Activated effector memory CD4-positive, alpha-beta T cell treated with Interleukin-2 at 50 U/mL for 16 hours (primary cell): ENCODE data around the gene PCNX3.
"Not testable (repeated sequence)": the region's sequence is repeated elsewhere in the genome, so short reads cannot be mapped to it uniquely, and the experiment has no call there.

Experiments
- DNase-seq: peaks from one replicate; pipeline ENCODE4 v3.0.0-alpha.2; 2020

The PCNX3 gene

GRCh38 chr11:65655570-65656332 lies 40.2 kb downstream of the PCNX3 start:
- no peak for DNase-seq

- DNase-seq = no peak
Observed at GRCh38 chr11:65657426-65657825, 41.9 kb downstream of the PCNX3 start.

GRCh38 chr11:65658174-65659021 lies 42.8 kb downstream of the PCNX3 start:
- no peak for DNase-seq

- DNase-seq = no peak
Observed at GRCh38 chr11:65660038-65660437, 44.5 kb downstream of the PCNX3 start.

- DNase-seq = not testable (repeated sequence)
Observed at GRCh38 chr11:65660908-65661307, 45.3 kb downstream of the PCNX3 start.

DNA sequence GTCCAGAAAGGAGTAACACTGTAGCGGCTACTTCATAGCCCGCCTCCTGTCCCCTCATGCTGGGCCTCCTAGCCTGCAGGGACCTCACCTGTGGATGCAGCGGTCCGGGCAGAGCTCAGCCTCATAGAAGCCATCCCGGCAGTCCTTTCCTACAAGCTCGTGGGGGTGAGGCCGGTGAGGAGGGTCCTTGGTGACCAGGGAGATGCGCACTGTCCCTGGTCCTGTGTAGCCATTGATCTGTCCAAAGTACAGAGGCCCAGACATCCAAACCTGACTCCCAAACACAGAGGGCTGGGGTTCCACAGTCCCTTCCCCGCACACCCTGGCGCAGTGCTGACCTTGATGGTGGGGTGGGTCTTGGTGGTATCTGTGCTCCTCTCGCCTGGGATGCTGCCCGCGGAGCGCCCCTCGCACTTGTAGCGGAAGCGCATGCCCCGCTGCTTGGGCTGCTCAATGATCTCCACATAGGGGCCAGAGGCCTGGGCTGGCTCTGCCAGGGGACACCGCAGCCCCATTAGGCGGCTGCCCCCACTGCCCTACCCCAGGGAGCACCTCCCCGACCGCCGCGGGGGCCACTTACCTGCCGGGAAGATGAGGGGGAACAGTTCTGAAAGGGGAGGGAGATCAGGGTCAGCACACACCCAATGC lies 46.1 kb downstream of the PCNX3 start:
- no peak for DNase-seq

DNA sequence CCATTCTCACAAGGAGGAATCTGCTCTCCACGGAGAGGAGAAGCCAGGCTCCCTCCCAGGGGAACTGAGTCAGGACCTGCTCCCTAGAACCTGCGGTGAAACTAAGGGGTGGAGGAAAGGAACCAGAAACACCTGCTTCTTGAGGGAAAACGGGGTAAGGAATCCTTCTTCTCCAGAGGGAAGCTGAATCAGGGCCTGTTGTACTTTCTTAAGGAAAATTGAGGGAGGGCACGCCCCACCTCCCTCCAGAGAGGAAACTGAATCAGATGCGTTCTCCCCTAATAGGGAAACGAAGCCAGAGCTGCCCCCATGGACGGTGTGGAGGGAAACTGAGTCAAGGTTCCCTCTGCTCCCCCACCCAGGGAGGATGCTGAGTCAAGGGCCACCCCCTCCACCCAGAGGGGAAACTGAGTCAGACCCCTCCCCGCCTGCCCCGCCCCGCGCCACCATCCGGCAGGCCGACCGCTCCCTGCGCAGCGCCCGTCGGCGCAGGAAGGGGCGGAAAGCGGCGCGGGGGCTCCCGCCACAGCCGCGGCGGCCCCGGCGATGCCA lies 46.7 kb downstream of the PCNX3 start:
- DNase-seq = no peak

GRCh38 chr11:65662799-65663638 lies 47.4 kb downstream of the PCNX3 start, which contains the start of gene RELA:
TSS of gene RELA (minus strand) at chr11:65662916. CDS start at chr11:65662832, 84 bp downstream.
- DNase-seq = peak; percentile 86

DNA sequence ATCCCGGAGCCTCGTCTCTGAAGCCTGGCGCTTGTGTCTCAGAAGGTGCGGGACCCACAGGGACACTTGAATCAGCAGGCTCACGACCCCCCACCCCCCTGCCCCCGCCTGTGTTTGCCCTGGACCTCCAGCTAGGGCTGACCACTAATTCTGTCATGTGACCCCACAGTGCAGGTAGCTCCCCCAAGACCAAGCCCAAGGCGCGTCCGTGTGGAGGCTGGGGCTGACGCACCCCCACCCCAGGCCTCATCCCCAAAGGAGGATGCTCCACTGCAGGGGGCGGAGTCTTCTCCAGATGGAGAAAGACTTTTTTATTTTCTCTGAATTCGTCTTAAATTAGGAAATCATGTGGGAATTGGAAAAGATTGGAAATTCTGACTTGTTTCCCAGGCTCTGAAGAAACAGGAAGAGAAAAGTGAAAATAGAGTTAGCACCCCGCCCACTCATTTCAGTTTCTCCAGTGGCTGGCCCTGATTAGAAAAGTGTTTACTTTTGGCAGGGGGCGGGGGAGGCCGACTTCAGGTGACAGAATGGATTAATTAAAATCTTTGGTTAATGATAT lies 48.1 kb downstream of the PCNX3 start:
- DNase-seq = no peak

DNA sequence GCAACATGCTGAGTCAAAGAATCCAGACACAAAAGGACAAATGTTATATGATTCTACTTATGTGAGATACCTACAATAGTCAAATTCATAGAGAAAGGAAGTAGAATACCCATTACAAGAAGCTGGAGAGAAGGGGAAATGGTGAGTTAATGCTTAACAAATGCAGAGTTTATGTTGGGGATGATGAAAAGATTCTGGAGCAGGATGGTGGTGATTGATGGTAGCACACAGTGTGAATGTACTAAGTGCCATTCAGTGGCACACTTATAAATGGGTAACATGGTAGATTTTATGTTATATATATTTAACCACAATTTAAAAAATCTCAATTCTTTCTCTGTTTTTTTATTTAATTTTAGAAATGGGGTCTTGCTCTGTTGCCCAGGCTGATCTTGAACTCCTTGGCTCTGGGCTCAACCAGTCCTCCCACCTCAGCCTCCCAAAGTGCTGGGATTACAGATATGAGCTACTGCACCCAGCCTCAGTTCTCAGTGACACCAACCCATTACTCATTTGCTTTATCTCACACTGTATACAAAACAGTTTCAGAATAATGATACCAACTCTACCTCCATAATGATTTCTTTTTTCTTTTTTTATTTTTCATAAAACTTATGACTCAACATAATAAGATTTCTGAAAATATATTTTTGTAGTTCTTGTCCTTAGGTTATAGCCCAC lies 56.7 kb downstream of the PCNX3 start:
- DNase-seq = no peak

DNA sequence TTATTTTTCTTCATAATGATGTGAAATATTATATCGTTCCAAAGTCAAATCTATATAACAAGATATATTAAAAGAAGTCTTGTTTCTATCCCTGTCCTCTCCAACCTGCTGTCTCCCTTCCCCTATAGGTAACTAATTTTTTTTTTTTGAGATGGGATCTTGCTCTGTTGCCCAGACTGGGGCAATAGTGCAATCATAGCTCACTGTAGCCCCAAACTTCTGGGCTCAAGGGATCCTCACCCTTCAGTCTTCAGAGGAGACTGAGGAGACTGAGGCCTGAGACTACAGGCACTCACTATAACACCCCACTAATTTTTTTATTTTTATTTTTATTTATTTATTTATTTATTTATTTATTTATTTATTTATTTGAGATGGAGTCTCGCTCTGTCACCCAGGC lies 57.4 kb downstream of the PCNX3 start:
- DNase-seq = no peak

DNA sequence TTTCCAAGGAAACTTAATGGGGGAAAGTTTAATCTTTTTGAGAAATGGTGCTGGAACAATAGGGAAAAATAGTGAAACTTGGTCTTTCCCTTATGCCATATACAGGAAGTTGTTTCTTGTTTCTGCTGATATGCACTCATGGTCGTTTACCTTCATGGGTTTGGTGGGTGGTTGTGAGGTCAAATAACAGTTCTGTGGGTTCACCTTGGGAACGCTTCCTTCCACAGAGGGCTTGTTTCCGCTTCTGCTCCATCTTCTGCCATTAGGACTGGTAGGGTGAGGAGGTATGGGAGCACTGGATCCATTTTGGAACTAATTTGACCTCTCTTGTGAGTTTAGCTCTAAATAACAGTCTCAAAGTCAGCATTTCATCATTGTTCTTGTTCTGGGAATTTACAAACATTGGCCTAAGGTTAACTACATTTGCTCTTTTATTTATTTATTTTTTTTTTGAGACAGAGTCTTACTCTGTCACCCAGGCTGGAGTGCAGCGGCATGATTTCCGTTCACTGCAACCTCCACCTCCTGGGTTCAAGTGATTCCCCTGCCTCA lies 64.7 kb downstream of the PCNX3 start:
- DNase-seq = no peak

DNA sequence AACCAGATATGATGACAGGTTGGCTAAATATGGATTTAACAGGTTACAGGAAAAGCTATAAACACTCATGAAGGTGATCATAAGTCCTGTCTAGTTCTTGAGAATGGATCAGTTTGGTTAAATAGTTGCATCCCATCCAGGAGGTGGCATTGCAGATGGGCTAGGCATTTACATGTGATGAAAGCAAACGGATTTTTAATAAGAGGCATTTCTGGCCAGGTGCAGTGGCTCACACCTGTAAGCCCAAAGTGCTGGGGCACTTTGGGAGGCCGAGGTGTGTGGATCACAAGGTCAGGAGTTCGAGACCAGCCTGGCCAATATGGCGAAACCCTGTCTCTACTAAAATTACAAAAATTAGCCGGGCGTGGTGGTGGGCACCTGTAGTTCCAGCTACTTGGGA lies 67.9 kb downstream of the PCNX3 start:
- DNase-seq = not testable (repeated sequence)

DNA sequence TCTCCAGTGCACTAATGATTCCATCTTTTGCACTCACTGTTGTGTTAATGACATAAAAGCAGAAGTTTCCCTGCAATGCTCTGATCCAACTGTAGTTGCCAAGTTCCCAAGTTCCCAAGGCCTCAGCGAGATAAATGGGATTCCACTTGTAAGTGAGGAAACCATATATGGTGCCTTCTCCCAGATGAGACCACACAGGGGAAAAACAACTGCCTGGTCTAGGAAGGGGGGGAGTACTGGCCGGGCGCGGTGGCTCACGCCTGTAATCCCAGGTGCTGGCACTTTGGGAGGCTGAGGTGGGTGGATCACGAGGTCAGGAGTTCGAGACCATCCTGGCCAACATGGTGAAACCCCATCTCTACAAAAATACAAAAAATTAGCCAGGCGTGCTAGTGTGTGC lies 70.4 kb downstream of the PCNX3 start:
- DNase-seq = no peak
